Epithelial cell of proximal tubule (primary cell): ENCODE measurements around the gene MEPE. TPM values are rescaled to one million over a fixed set of nuclear protein-coding genes. Genes with fewer than 3 reads are reported as not detected.

Experiments
- DNase-seq: peaks from one replicate; pipeline ENCODE4 v3.0.0-alpha.2; 2011; ENCODE audit warnings: low read depth
- H3K4me3 ChIP-seq: 2 replicates; pipeline ENCODE4 v1.5.1; 2011; ENCODE audit warnings: low read depth, mild to moderate bottlenecking, low read length
- total RNA-seq: library from RNA; depleted of rRNA; stranded (reverse); fragments of >200 nt; gene quantifications from 2 replicates; pipeline ENCODE4 v1.2.3, GENCODE V29; 2015
- TF ChIP-seq, protein P1 (sequence below): conservative IDR thresholded peaks from 2 replicates; pipeline ENCODE4 v1.5.1; 2012; ENCODE audit warnings: low read depth, mild to moderate bottlenecking, low read length

Gene MEPE
- total RNA-seq, 1 donor from 2014 or later, result not detected

- TF ChIP-seq, protein P1, sequence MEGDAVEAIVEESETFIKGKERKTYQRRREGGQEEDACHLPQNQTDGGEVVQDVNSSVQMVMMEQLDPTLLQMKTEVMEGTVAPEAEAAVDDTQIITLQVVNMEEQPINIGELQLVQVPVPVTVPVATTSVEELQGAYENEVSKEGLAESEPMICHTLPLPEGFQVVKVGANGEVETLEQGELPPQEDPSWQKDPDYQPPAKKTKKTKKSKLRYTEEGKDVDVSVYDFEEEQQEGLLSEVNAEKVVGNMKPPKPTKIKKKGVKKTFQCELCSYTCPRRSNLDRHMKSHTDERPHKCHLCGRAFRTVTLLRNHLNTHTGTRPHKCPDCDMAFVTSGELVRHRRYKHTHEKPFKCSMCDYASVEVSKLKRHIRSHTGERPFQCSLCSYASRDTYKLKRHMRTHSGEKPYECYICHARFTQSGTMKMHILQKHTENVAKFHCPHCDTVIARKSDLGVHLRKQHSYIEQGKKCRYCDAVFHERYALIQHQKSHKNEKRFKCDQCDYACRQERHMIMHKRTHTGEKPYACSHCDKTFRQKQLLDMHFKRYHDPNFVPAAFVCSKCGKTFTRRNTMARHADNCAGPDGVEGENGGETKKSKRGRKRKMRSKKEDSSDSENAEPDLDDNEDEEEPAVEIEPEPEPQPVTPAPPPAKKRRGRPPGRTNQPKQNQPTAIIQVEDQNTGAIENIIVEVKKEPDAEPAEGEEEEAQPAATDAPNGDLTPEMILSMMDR, result no peak
- DNase-seq, result no peak
These were observed 27.9 kb upstream of the MEPE start for GRCh38 chr4:87804871-87805270.

GRCh38 chr4:87805971-87806370, 26.8 kb upstream of the MEPE start:
- TF ChIP-seq, protein P1, result no peak
- H3K4me3 ChIP-seq, result no peak overlapping the region
- DNase-seq, result no peak

More at GRCh38 chr4:87804871-87805270, 27.9 kb upstream of the MEPE start:
- no peak overlapping the region for H3K4me3 ChIP-seq

DNA sequence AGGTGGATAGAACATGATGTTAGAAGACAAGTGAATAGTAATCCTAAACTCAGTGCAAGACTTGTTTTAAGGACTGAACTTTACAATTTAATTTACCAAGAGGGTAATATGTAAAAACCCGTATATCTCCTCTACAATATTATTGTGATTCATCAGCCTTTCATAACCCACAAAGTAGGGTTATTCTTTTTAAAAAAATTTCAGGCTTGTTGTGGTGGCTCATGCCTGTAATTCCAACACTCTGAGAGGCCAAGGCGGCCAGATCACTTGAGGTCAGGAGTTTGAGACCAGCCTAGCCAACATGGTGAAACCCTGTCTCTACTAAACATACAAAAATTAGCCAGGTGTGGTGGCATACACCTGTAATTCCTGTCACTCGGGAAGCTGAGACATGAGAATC, 26.2 kb upstream of the MEPE start:
- TF ChIP-seq, protein P1, result no peak
- no peak overlapping the region for H3K4me3 ChIP-seq
- no peak for DNase-seq

DNA sequence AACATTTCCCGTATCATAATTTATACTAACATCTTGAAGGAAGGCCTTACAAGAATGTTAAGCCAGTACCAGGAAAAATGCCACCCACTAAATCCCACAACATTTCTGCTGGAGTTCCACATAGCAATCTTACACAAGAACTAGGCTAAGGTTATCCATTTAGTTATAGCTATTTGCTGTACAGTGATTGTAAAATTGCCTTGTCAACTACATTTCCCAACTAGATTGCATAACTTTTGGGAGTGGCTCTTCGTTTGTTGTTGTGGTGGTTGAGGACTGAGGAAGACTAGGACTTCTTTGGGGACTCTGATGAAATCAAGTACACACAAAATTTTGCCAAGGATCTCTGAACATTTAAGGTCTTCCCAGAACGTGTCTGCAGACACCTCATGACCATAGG, 25.4 kb upstream of the MEPE start:
- DNase-seq, result no peak
- TF ChIP-seq, protein P1, result no peak

DNA sequence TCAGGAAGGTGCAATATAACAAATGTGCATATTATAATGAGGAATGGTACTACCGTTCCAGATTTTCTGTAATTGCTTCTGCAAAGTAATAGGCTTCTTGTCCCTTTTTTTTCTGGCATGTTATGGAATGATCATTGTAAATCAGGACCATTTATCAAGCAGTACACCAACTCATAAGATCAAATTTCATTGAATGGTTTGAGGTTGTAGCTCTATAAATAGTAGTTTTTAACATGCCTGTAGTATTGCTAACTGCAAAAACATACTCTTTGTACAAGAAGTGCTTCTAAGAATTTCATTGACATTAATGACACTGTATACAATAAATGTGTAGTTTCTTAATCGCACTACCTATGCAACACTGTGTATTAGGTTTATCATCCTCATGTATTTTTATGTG, 20.8 kb upstream of the MEPE start:
- no peak for DNase-seq
- TF ChIP-seq, protein P1, result no peak
- no peak overlapping the region for H3K4me3 ChIP-seq

More for the DNA sequence above, 25.4 kb upstream of the MEPE start:
- H3K4me3 ChIP-seq, result no peak overlapping the region

DNA sequence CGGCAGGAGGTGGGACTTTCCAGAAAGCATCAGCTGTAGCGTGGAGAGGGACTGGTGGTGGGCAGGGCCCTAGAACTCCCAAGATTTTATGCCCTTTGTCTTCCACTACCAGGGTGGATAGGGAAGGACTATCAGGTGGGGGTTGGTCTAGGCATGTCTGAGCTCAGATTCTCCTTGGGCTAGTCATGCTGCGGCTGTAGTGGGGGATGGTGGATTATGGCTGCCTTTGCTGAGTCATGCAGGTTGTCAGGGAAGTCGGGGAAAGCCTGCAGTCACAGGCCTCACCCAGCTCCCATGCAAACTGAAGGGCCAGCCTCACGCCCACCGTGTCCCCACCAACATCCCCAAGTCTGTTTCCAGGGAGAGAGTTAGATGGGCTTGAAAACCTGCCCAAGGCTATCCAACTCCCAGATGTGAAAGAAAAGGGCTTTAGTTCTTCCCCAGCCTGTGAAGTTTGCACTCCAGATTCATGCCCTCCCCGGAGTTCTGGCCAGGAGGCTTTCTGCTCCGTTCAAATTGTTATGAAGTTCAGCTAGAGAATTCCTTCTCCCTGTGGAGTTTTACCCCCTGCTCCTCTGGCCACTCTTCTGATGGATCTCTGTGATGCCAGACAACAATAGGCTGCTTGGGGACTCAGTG, 13.4 kb upstream of the MEPE start:
- TF ChIP-seq, protein P1, result no peak
- peak; percentile 50 for DNase-seq
- no peak overlapping the region for H3K4me3 ChIP-seq

DNA sequence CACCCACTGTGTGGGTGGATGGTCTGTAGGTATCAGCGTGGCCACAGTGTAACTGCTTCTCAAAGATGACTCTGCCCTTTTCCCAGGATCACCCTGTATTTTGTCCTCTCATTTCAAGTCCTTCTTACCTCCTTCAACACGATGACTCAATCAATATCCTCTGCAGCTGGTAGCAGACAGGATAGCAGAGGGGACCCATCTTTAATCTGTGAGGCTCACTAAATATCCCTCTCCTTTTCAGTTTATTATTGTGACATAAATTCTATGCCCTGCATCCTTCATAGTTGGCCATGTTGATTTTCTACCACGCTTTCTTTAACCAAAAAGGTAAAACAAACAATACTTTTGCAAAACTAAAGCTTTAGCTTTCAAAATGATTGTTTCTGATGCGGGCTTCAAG, 9.6 kb upstream of the MEPE start:
- DNase-seq, result no peak
- TF ChIP-seq, protein P1, result no peak
- H3K4me3 ChIP-seq, result no peak overlapping the region
